Trophoblast cell (in vitro differentiated cells and primary cell): ENCODE results near the gene KIAA1210.

Experiments used
- DNase-seq, 2 donors: peaks; one replicate each; pipeline ENCODE4 v3.0.0-alpha.2; 2016
- H2AFZ ChIP-seq: 2 replicates; pipeline ENCODE4 v1.6.1; 2013; ENCODE audit warnings: low read length, moderate library complexity, mild to moderate bottlenecking; ENCODE audit not compliant: insufficient read depth, poor library complexity
- H2AK5ac ChIP-seq: 2 replicates; pipeline ENCODE4 v1.6.1; 2013; ENCODE audit warnings: mild to moderate bottlenecking, low read length
- H2BK120ac ChIP-seq: 2 replicates; pipeline ENCODE4 v1.6.1; 2013; ENCODE audit warnings: low read length, mild to moderate bottlenecking, moderate library complexity; ENCODE audit not compliant: insufficient read depth, poor library complexity
- H2BK12ac ChIP-seq: 2 replicates; pipeline ENCODE4 v1.6.1; 2013; ENCODE audit warnings: mild to moderate bottlenecking, low read length, moderate library complexity
- H2BK5ac ChIP-seq: 2 replicates; pipeline ENCODE4 v1.6.1; 2013; ENCODE audit warnings: low read length, low read depth, moderate library complexity, mild to moderate bottlenecking; ENCODE audit not compliant: poor library complexity
- H3K14ac ChIP-seq: 2 replicates; pipeline ENCODE4 v1.6.1; 2013; ENCODE audit warnings: mild to moderate bottlenecking, low read length
- H3K18ac ChIP-seq: 2 replicates; pipeline ENCODE4 v1.6.1; 2013; ENCODE audit warnings: mild to moderate bottlenecking, low read length
- H3K23ac ChIP-seq: 2 replicates; pipeline ENCODE4 v1.6.1; 2013; ENCODE audit warnings: low read length
- H3K27ac ChIP-seq: 2 replicates; pipeline ENCODE4 v1.5.1; 2013; ENCODE audit warnings: low read depth, mild to moderate bottlenecking, inconsistent platforms, low read length, moderate library complexity
- H3K27me3 ChIP-seq: 2 replicates; pipeline ENCODE4 v1.6.1; 2013; ENCODE audit warnings: inconsistent platforms, mild to moderate bottlenecking, low read length, moderate library complexity; ENCODE audit not compliant: insufficient read depth
- H3K36me3 ChIP-seq, 2 experiments: 1 replicate in 1 of 2; 2 replicates in 1 of 2; pipeline ENCODE4 v1.6.1; 2013; ENCODE audit warnings: low read length in 2 of 2, mild to moderate bottlenecking in 2 of 2, moderate library complexity in 1 of 2; ENCODE audit not compliant: insufficient read depth in 2 of 2, control insufficient read depth in 1 of 2
- H3K4ac ChIP-seq: 2 replicates; pipeline ENCODE4 v1.6.1; 2013; ENCODE audit warnings: low read depth, mild to moderate bottlenecking, low read length, moderate library complexity
- H3K4me1 ChIP-seq, 2 experiments: 1 replicate in 1 of 2; 2 replicates in 1 of 2; pipeline ENCODE4 v1.6.1; 2013; ENCODE audit warnings: low read length in 2 of 2, mild to moderate bottlenecking in 2 of 2, moderate library complexity in 1 of 2; ENCODE audit not compliant: insufficient read depth in 2 of 2, control insufficient read depth in 1 of 2
- H3K4me2 ChIP-seq: 2 replicates; pipeline ENCODE4 v1.6.1; 2013; ENCODE audit warnings: inconsistent platforms, mild to moderate bottlenecking, low read length, moderate library complexity
- H3K4me3 ChIP-seq: 2 replicates; pipeline ENCODE4 v1.5.1; 2013; ENCODE audit warnings: mild to moderate bottlenecking, low read depth, low read length, inconsistent platforms
- H3K79me1 ChIP-seq: one replicate; pipeline ENCODE4 v1.6.1; 2013; ENCODE audit warnings: low read length
- H3K79me2 ChIP-seq: 2 replicates; pipeline ENCODE4 v1.6.1; 2013; ENCODE audit warnings: low read length, mild to moderate bottlenecking; ENCODE audit not compliant: control insufficient read depth, insufficient read depth, poor library complexity
- H3K9ac ChIP-seq: 2 replicates; pipeline ENCODE4 v1.6.1; 2013; ENCODE audit warnings: mild to moderate bottlenecking, low read length
- H3K9me3 ChIP-seq: 2 replicates; pipeline ENCODE4 v1.6.1; 2013; ENCODE audit warnings: low read depth, mild to moderate bottlenecking, control low read depth, inconsistent platforms, low read length; ENCODE audit not compliant: insufficient read depth
- H4K12ac ChIP-seq: 2 replicates; pipeline ENCODE4 v1.6.1; 2013; ENCODE audit warnings: low read depth, mild to moderate bottlenecking, low read length, moderate library complexity
- H4K8ac ChIP-seq: 2 replicates; pipeline ENCODE4 v1.6.1; 2013; ENCODE audit warnings: low read depth, mild to moderate bottlenecking, low read length, moderate library complexity
- H4K91ac ChIP-seq: one replicate; pipeline ENCODE4 v1.6.1; 2013; ENCODE audit warnings: low read depth, mild to moderate bottlenecking, low read length, moderate library complexity
- WGBS: extraction: QIAGEN DNeasy Blood & Tissue Kit; methylation state at CpG from one replicate; pipeline ENCODE4 v1.1.7; 2013; ENCODE audit warnings: missing lambda C conversion rate; ENCODE audit not compliant: insufficient read length, insufficient coverage; ENCODE audit errors: extremely low coverage; 5-methylcytosine and 5-hydroxymethylcytosine counted together

Gene KIAA1210

DNA sequence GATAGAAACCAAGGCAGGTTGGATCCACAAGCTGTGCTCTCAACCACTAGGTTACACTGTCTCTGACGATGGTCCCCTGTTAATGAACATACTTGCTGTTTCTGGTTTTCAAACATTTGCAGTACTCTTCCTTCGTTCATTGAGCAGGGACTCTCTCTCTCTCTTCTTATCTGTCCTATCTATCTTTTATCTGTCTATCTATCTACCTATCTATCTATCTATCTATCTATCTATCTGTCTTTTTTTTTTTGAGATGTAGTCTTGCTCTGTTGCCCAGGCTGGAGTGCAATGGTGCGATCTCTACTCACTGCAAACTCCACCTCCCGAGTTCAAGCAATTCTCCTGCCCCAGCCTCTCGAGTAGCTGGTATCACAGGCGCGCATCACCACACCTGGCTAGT, 64.2 kb downstream of the KIAA1210 start:
- Histone ChIP-seq H3K4me3 (no peak overlapping the region), H3K79me1 (no peaks in the 10 kb centered on the region), H2AK5ac (no peak overlapping the region), H3K27me3 (no peaks in the 10 kb centered on the region), H4K12ac (no peak overlapping the region), H2BK5ac (no peak overlapping the region), H3K23ac (no peak overlapping the region), H3K14ac (no peak overlapping the region), H3K4ac (no peak overlapping the region), H3K9ac (no peak overlapping the region), H3K4me1 (no peaks in the 10 kb centered on the region), H4K91ac (no peak overlapping the region), H3K9me3 (no peaks in the 10 kb centered on the region), H2AFZ (no peak overlapping the region), H4K8ac (no peak overlapping the region), H3K18ac (no peak overlapping the region), H2BK12ac (no peak overlapping the region), H3K79me2 (no peaks in the 10 kb centered on the region), H3K4me2 (no peak overlapping the region), H3K36me3 (no peaks in the 10 kb centered on the region), H3K27ac (no peak overlapping the region), H2BK120ac (no peak overlapping the region)
- WGBS, result no CpG with 5 or more reads among the region's 7 CpGs
- DNase-seq, result no peak

DNA sequence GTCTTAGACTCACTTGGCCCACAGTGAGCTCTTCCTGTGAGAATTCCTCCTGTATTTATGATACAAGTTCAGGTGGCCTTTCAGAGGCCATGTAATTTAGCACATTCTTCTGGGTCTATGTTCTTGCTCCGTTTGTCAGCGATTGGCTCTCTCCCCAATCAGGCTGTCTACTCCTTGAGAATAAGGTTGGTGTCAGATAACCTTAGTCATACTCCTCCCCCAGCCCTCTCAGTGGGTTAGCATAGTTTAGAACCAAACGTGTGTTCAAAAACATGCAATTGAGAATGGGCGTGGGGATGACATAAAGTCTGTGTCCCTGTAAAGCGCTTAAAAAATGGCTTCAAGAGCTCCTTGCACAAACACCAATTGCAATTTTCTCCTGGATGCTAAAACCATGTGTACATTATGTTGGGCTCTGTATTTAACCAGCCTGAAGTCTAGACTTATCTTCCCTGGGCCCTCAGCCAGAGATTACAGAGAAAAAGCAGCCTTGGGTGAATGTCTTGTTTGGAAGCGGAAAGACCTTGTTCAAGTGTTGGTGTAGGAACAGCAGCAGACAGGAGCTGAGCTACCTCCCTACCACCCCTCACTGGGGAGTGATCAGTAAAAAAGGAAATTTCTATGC, 64.8 kb downstream of the KIAA1210 start:
- no peak overlapping the region for H3K14ac ChIP-seq
- no peak overlapping the region for H3K4me2 ChIP-seq
- peak in 1 of 2 donors; percentile 1 for DNase-seq
- H3K4me1 ChIP-seq, result no peaks in the 10 kb centered on the region
- no peak overlapping the region for H3K4ac ChIP-seq
- no peak overlapping the region for H2BK5ac ChIP-seq
- no peaks in the 10 kb centered on the region for H3K36me3 ChIP-seq
- no peak overlapping the region for H3K23ac ChIP-seq
- H2BK12ac ChIP-seq, result no peak overlapping the region
- no peak overlapping the region for H2AFZ ChIP-seq
- no peak overlapping the region for H3K18ac ChIP-seq
- H3K4me3 ChIP-seq, result no peak overlapping the region
- no peaks in the 10 kb centered on the region for H3K79me1 ChIP-seq
- no peak overlapping the region for H2BK120ac ChIP-seq
- H3K79me2 ChIP-seq, result no peaks in the 10 kb centered on the region
- WGBS, result no CpG with 5 or more reads among the region's 6 CpGs
- H3K9me3 ChIP-seq, result no peaks in the 10 kb centered on the region
- H4K12ac ChIP-seq, result no peak overlapping the region
- H3K27me3 ChIP-seq, result no peaks in the 10 kb centered on the region
- H2AK5ac ChIP-seq, result no peak overlapping the region
- H3K27ac ChIP-seq, result no peak overlapping the region
- no peak overlapping the region for H4K8ac ChIP-seq
- H3K9ac ChIP-seq, result no peak overlapping the region
- no peak overlapping the region for H4K91ac ChIP-seq

DNA sequence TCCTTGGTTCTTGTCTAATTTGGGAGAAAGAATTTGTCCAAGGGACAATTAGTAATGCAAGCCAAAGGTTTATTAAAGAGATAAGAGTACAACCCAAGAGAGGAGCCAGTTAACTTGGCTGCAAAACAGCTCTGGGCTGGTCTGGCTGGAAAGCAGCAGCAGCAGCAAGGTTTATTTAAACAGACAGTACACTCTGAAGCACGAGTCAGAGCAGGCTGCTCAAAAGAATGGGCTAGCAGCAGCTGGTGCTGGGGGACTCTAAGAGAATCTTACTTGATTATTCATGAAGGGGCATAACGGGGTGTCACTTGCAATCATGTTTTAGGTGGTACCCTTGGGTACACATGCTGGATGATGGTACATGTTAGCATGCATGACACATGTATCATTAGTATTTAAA, 71.9 kb downstream of the KIAA1210 start:
- Histone ChIP-seq H3K27ac (no peak overlapping the region), H4K12ac (no peak overlapping the region), H2BK5ac (no peak overlapping the region), H3K27me3 (no peaks in the 10 kb centered on the region), H3K4me3 (no peak overlapping the region), H3K79me1 (no peaks in the 10 kb centered on the region), H3K4ac (no peak overlapping the region), H4K8ac (no peak overlapping the region), H2BK12ac (no peak overlapping the region), H3K36me3 (no peaks in the 10 kb centered on the region), H3K9me3 (no peaks in the 10 kb centered on the region), H2AK5ac (no peak overlapping the region), H2AFZ (no peak overlapping the region), H4K91ac (no peak overlapping the region), H2BK120ac (no peak overlapping the region), H3K4me2 (no peak overlapping the region), H3K18ac (no peak overlapping the region), H3K14ac (no peak overlapping the region), H3K4me1 (no peaks in the 10 kb centered on the region), H3K79me2 (no peaks in the 10 kb centered on the region), H3K9ac (no peak overlapping the region), H3K23ac (no peak overlapping the region)
- WGBS, result no CpG with 5 or more reads among the region's 2 CpGs
- no peak for DNase-seq

DNA sequence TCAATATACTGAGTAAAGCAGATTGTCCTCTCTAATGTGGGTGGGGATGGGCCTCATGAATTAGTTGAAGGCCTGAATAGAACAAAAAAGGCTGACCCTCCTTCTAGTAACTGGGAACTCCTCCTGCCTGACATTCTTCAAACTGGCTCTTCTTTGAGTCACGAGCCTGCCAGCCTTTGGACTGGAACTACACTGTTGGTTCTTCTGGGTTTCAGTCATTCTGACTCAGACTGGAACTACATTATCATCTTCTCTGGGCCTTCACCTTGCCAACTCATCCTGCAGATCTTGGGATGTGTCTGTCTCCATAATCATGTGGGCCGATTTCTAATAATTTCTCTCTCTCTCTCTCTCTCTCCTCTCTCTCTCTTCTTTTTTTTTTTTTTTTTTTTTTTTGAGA, 81.7 kb downstream of the KIAA1210 start:
- H4K12ac ChIP-seq, result no peak overlapping the region
- no peak overlapping the region for H2BK5ac ChIP-seq
- H3K79me2 ChIP-seq, result no peaks in the 10 kb centered on the region
- no peaks in the 10 kb centered on the region for H3K9me3 ChIP-seq
- no peak overlapping the region for H2AFZ ChIP-seq
- no peak overlapping the region for H4K8ac ChIP-seq
- no peak overlapping the region for H2BK12ac ChIP-seq
- H3K36me3 ChIP-seq, result no peaks in the 10 kb centered on the region
- H3K18ac ChIP-seq, result no peak overlapping the region
- H3K23ac ChIP-seq, result no peak overlapping the region
- H3K4ac ChIP-seq, result no peak overlapping the region
- no peak overlapping the region for H3K4me2 ChIP-seq
- H3K27ac ChIP-seq, result no peak overlapping the region
- no CpG with 5 or more reads among the region's 2 CpGs for WGBS
- H3K4me3 ChIP-seq, result no peak overlapping the region
- H4K91ac ChIP-seq, result no peak overlapping the region
- H3K9ac ChIP-seq, result no peak overlapping the region
- no peak overlapping the region for H2AK5ac ChIP-seq
- no peak for DNase-seq
- H3K79me1 ChIP-seq, result no peaks in the 10 kb centered on the region
- H3K14ac ChIP-seq, result no peak overlapping the region
- no peaks in the 10 kb centered on the region for H3K27me3 ChIP-seq
- no peaks in the 10 kb centered on the region for H3K4me1 ChIP-seq
- no peak overlapping the region for H2BK120ac ChIP-seq
